SJSA1 (cell line): Measurements from ENCODE around the gene CSNK1A1. TPM values are rescaled to one million over a fixed set of nuclear protein-coding genes. Genes with fewer than 3 reads are reported as not detected.
"Not testable (repeated sequence)": the region's sequence is repeated elsewhere in the genome, so short reads cannot be mapped to it uniquely, and the experiment has no call there.

Source experiments
- DNase-seq, 2 experiments: peaks; one replicate each; pipeline ENCODE4 v3.0.0-alpha.2; 2015 to 2020; ENCODE audit warnings: low spot score in 2 of 2, low read depth in 1 of 2
- H3K27ac ChIP-seq: fragments of 250-450 bp; sonication (Bioruptor Pico); 2 replicates; pipeline ENCODE4 v1.5.1; 2020; ENCODE audit warnings: mild to moderate bottlenecking, moderate library complexity
- H3K27me3 ChIP-seq: fragments of 250-450 bp; sonication (Bioruptor Pico); replicated peaks from 2 replicates; pipeline ENCODE4 v1.5.1; 2020; ENCODE audit warnings: mild to moderate bottlenecking, moderate library complexity
- H3K36me3 ChIP-seq: fragments of 250-450 bp; sonication (Bioruptor Pico); 2 replicates; pipeline ENCODE4 v1.5.1; 2020; ENCODE audit warnings: mild to moderate bottlenecking
- H3K4me1 ChIP-seq: fragments of 250-450 bp; sonication (Bioruptor Pico); replicated peaks from 2 replicates; pipeline ENCODE4 v1.6.1; 2021; ENCODE audit warnings: mild to moderate bottlenecking
- H3K4me3 ChIP-seq: fragments of 250-450 bp; sonication (Bioruptor Pico); 2 replicates; pipeline ENCODE4 v1.5.1; 2020; ENCODE audit warnings: mild to moderate bottlenecking
- H3K9me3 ChIP-seq: fragments of 250-450 bp; sonication (Bioruptor Pico); replicated peaks from 2 replicates; pipeline ENCODE4 v1.5.1; 2020; ENCODE audit warnings: mild to moderate bottlenecking
- total RNA-seq: library from RNA; depleted of rRNA; stranded (reverse); fragments of >200 nt; shearing (Covaris generic); gene quantifications from 2 replicates; pipeline ENCODE4 v1.2.3, GENCODE V29; 2014

CSNK1A1 gene
- total RNA-seq, 1 experiment from 2014 or later = 438 TPM

GRCh38 chr5:149535787-149536186, 15.5 kb downstream of the CSNK1A1 start:
- H3K27ac ChIP-seq = not testable (repeated sequence)

DNA sequence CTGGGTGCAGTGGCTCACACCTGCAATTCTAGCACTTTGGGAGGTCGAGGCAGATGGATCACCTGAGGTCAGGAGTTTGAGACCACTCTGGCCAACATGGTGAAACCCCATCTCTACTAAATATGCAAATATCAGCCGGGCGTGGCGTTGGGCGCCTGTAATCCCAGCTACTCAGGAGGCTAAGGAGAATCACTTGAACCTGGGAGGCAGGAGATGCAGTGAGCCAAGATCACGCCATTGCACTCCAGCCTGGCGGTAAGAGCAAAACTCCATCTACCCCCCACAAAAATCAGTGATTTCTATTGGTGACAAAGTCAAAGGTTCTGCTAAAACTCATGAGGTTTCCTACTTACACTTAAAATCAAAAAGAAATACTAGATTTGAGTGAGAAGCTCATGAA, 18.8 kb downstream of the CSNK1A1 start:
- Histone ChIP-seq H3K27ac (no peak overlapping the region), H3K4me1 (peaks cover 15% of the 10 kb centered on the region), H3K4me3 (no peak overlapping the region), H3K27me3 (no peaks in the 10 kb centered on the region), H3K36me3 (peaks cover 70% of the 10 kb centered on the region), H3K9me3 (no peaks in the 10 kb centered on the region)
- DNase-seq = no peak

More at GRCh38 chr5:149535787-149536186, 15.5 kb downstream of the CSNK1A1 start:
- Histone ChIP-seq H3K36me3 (peaks cover 68% of the 10 kb centered on the region), H3K4me1 (peaks cover 23% of the 10 kb centered on the region)
- not testable (repeated sequence) for DNase-seq, H3K27me3 ChIP-seq, H3K9me3 ChIP-seq, H3K4me3 ChIP-seq

DNA sequence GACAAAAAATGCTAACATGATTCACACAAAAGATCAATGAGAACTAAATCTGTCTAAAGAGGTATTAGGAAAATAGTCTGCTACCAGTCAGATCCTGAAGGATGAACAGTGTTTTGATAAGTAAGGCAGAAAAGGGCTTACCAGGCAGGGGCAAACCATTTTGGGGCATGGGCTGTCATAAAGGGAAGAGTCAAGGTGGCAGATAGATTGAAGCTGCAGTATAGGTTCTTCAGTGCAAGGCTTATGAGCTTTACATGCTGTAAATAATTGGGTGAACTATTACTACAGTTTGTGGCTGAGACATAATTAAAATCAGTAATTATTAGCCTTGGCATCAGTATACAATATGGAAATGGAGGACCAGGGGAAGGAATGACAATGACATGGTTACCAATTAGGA, 21.8 kb downstream of the CSNK1A1 start:
- H3K4me1 ChIP-seq = no peaks in the 10 kb centered on the region
- no peak overlapping the region for H3K4me3 ChIP-seq
- no peaks in the 10 kb centered on the region for H3K27me3 ChIP-seq
- no peak overlapping the region for H3K27ac ChIP-seq
- no peaks in the 10 kb centered on the region for H3K9me3 ChIP-seq
- no peak for DNase-seq
- peaks cover 59% of the 10 kb centered on the region for H3K36me3 ChIP-seq

DNA sequence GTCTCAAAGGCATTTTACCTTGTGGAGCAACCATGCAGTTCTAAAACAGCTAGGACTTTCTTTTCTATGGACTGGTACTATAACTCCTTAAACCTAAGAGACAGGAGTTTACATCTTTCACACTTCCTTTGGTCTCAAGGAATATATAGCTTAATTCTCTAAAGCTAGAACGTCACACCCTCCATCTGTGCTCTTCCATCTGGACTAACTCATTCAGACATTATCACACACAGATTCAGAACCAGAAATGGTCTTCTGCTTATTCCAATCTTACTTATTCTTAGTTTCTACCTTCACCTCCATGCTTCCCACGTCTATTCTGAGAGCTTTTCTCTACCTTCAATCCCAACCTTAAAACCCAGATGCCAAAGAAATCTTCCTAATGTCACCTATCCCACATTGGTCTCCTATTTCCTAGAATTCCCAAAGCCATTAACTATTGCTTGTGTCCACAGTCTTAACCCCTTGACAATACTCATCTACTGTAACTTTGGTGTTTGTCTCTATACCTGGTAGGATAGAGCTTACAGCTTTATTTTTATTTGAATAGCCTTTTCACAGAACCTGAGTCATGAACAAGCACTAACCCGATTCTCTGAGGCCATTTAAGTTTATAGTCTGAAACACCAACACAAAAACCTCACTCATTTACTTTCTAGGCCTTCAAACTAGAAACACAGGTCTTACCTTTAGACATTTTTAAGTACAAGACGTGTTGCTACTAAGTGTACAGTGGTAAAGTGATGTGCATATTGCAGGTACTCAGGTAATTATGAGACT, 22.8 kb downstream of the CSNK1A1 start:
- peaks cover 62% of the 10 kb centered on the region for H3K36me3 ChIP-seq
- DNase-seq = no peak
- no peak overlapping the region for H3K27ac ChIP-seq
- no peak overlapping the region for H3K4me3 ChIP-seq
- no peaks in the 10 kb centered on the region for H3K4me1 ChIP-seq
- H3K9me3 ChIP-seq = no peaks in the 10 kb centered on the region
- H3K27me3 ChIP-seq = no peaks in the 10 kb centered on the region

GRCh38 chr5:149526845-149527590, 24.2 kb downstream of the CSNK1A1 start:
- peaks cover 7% of the 10 kb centered on the region for H3K4me1 ChIP-seq

DNA sequence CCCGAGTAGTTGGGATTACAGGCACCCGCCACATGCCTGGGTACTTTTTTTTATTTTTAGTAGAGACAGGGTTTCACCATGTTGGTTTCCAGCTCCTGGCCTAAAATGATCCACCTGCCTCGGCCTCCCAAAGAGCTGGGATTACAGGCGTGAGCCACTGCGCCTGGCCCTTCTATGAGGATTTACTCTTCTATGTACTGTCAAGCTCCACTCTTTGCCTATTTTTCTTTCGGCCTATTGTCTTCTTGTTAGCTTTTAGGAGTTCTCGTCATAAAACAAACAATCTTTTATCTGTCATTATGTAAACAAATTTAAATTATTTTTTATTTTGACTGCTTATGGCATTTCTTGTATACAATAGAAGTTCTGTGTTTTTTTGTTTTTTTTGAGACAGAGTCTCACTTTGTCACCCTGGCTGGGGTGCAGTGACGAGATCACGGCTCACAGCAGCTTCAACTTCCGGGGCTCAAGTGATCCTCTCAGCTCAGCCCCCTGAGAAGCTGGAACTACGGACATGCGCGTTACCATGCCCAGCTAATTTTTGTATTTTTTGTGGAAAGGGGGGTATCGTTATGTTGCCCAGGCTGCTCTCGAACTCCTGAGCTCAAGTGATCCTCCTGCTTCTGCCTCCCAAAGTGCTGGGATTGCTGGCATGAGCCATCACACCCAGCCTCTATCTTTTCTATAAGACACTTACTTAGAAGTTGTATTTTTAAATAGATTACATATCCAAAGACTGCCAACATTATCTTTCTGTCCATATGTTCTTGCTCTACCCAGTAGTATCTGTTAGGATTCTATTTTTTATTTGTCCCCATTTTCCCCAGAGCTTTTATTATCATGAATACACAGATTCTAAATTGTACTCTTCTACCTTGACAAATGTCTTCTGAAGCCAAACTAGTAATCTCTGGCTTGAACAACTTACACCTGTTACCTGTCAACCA, 29.2 kb downstream of the CSNK1A1 start:
- H3K27ac ChIP-seq = no peak overlapping the region
- H3K4me3 ChIP-seq = no peak overlapping the region
- DNase-seq = peak in 1 of 2 experiments; percentile 47
- H3K9me3 ChIP-seq = no peaks in the 10 kb centered on the region
- H3K27me3 ChIP-seq = no peaks in the 10 kb centered on the region
- H3K36me3 ChIP-seq = peaks cover 77% of the 10 kb centered on the region
- peaks cover 35% of the 10 kb centered on the region for H3K4me1 ChIP-seq

More at GRCh38 chr5:149526845-149527590, 24.2 kb downstream of the CSNK1A1 start:
- Histone ChIP-seq H3K4me3 (no peak overlapping the region), H3K27me3 (no peaks in the 10 kb centered on the region), H3K9me3 (no peaks in the 10 kb centered on the region), H3K27ac (no peak overlapping the region), H3K36me3 (peaks cover 62% of the 10 kb centered on the region)
- no peak for DNase-seq

DNA sequence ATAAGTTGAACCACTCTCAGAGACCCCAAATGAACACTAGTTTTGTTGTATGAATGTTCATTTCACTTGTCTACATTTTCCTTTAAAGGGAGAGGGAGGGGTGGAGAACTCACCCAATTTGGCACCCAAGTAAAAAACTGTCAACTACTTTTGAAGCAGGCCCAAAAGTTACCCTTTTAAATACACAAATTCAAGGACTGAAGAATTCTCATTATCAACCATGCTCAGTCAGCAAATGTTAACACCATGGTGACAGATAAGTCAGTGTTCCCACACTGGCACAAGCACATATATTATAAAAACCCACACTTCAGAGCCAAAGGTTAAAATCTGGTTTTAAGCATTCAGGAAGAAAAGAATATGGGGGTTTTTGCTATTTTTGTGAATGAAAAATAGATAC, 31.6 kb downstream of the CSNK1A1 start:
- H3K27me3 ChIP-seq = no peaks in the 10 kb centered on the region
- no peak for DNase-seq
- H3K36me3 ChIP-seq = peaks cover 87% of the 10 kb centered on the region
- H3K27ac ChIP-seq = no peak overlapping the region
- H3K9me3 ChIP-seq = no peaks in the 10 kb centered on the region
- no peak overlapping the region for H3K4me3 ChIP-seq
- H3K4me1 ChIP-seq = peaks cover 46% of the 10 kb centered on the region

GRCh38 chr5:149518620-149519019, 32.6 kb downstream of the CSNK1A1 start:
- no peak overlapping the region for H3K4me3 ChIP-seq
- no peak overlapping the region for H3K27ac ChIP-seq
- H3K27me3 ChIP-seq = no peaks in the 10 kb centered on the region
- H3K36me3 ChIP-seq = peaks cover 87% of the 10 kb centered on the region
- no peaks in the 10 kb centered on the region for H3K9me3 ChIP-seq
- no peak for DNase-seq
- peaks cover 46% of the 10 kb centered on the region for H3K4me1 ChIP-seq

DNA sequence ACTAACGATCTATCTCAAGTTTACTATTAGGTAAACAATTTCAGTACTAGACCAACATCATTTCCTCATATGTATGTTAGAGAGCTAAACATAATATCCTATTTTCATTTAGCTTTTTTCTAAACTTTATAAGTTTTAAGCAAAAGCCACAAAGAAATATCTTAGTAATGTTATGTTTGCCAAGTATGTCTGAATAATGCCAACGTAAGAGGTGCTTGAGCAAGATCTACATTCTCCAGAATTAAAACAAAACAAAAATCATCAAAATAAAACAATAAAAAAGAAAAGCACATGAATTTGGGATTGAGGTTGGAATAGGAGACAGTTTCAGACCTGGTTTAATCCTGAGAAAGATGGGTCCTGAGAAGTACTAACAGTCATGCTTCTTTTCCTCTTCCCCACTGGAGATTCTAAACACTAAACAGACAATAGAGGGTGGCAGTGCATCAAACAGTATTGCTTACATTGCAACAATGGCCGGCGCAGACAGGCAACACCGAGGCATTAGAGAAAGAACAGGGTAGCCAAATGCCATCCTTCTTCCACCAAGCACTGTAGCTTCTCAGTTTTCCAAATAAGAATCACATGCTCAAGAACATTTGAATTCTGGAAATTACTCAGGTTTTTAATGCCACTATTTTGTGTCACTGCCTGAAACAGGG, 33.6 kb downstream of the CSNK1A1 start:
- H3K4me3 ChIP-seq = no peak overlapping the region
- peaks cover 87% of the 10 kb centered on the region for H3K36me3 ChIP-seq
- H3K4me1 ChIP-seq = peaks cover 45% of the 10 kb centered on the region
- H3K9me3 ChIP-seq = no peaks in the 10 kb centered on the region
- no peaks in the 10 kb centered on the region for H3K27me3 ChIP-seq
- H3K27ac ChIP-seq = no peak overlapping the region
- no peak for DNase-seq

- Histone ChIP-seq H3K36me3 (peaks cover 96% of the 10 kb centered on the region), H3K9me3 (no peaks in the 10 kb centered on the region), H3K27me3 (no peaks in the 10 kb centered on the region), H3K27ac (no peak overlapping the region), H3K4me1 (peaks cover 32% of the 10 kb centered on the region), H3K4me3 (no peak overlapping the region)
- DNase-seq = no peak
These were observed 36.7 kb downstream of the CSNK1A1 start for GRCh38 chr5:149514512-149514911.

DNA sequence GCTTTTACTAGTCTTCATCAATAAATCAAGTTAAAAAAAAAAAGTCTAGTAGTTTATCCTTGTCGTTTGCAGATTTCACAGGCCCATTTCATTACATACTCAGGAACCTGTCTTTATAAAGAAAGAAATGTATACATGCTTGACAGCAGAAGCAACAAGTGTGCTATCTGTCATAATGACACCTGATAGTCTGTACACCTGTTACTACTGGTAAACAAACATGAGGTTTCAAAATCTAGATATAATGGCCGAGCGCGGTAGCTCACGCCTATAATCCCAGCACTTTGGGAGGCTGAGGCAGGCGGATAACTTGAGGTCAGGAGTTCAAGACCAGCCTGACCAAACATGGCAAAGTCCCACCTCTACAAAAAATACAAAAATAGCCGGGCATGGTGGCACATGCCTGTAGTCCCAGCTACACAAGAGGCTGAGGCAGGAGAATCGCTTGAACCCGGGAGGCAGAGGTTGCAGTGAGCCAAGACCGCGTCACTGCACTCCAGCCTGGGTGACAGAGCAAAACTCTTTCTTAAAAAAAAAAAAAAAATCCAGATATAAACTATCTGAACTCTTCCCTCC, 37.8 kb downstream of the CSNK1A1 start:
- Histone ChIP-seq H3K4me1 (peaks cover 21% of the 10 kb centered on the region), H3K36me3 (peaks cover 96% of the 10 kb centered on the region)
- not testable (repeated sequence) for H3K4me3 ChIP-seq, H3K9me3 ChIP-seq, H3K27ac ChIP-seq, DNase-seq, H3K27me3 ChIP-seq

DNA sequence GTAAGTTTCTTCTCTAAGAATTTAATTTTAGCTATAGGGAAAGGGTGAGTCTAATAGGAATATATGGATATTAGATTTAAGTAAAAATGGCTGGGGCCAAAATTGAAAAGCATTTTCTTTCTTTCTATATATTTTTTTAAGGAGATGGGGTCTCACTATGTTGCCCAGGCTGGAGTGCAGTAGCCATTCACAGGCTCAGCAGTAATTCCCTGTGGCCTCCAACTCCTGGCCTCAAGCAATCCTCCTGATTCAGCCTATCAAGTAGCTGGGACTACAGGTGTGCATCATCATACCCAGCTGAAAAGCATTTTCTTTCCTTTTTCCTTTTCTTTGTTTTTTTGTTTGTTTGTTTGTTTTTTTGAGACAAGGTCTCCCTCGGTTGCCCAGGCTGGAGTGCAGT, 41.1 kb downstream of the CSNK1A1 start:
- H3K4me3 ChIP-seq = no peak overlapping the region
- H3K27me3 ChIP-seq = no peaks in the 10 kb centered on the region
- H3K27ac ChIP-seq = no peak overlapping the region
- no peak for DNase-seq
- peaks cover 1% of the 10 kb centered on the region for H3K4me1 ChIP-seq
- no peaks in the 10 kb centered on the region for H3K9me3 ChIP-seq
- peaks cover 96% of the 10 kb centered on the region for H3K36me3 ChIP-seq

- Histone ChIP-seq H3K4me1 (peaks cover 23% of the 10 kb centered on the region), H3K9me3 (no peaks in the 10 kb centered on the region), H3K27ac (no peak overlapping the region), H3K27me3 (no peaks in the 10 kb centered on the region), H3K36me3 (peaks cover 89% of the 10 kb centered on the region), H3K4me3 (no peak overlapping the region)
- DNase-seq = no peak
These were observed 46.6 kb downstream of the CSNK1A1 start for GRCh38 chr5:149504677-149505076.
